PC-9 (cell line): Measurements from ENCODE around the gene WDR59. TPM values are rescaled to one million over a fixed set of nuclear protein-coding genes. Genes with fewer than 3 reads are reported as not detected.
"Not testable (repeated sequence)": the region's sequence is repeated elsewhere in the genome, so short reads cannot be mapped to it uniquely, and the experiment has no call there.

Source experiments
- BruUV-seq: library from RNA; stranded (reverse); fragments of 400-500 nt; replicated peaks from 2 replicates; lab custom pipeline; 2021; lab: Mats Ljungman, UMichigan
- CTCF ChIA-PET: fragments of 300-600 bp; sonication (Branson Sonifier 250); formaldehyde crosslinking; loops from one replicate; lab custom pipeline; 2022; ENCODE audit warnings: antibody characterized with exemption; lab: Charles Lee
- POLR2A ChIA-PET: fragments of 300-600 bp; sonication (Branson Sonifier 250); formaldehyde crosslinking; loops from one replicate; lab custom pipeline; 2022; ENCODE audit warnings: antibody characterized with exemption; ENCODE audit not compliant: unreplicated experiment; lab: Charles Lee
- DNase-seq, 2 experiments: peaks; one replicate each; pipeline versions ENCODE4 v3.0.0 to v3.0.0-alpha.2; 2015 to 2022; ENCODE audit warnings: mixed read lengths in 1 of 2
- H2AFZ ChIP-seq: fragments of 200-600 bp; sonication (generic); 2 replicates; pipeline ENCODE4 v1.8.1; 2017; ENCODE audit warnings: antibody characterized with exemption
- H3F3A ChIP-seq: fragments of 200-600 bp; sonication (generic); 2 replicates; pipeline ENCODE4 v1.8.1; 2017; ENCODE audit warnings: antibody characterized with exemption, mild to moderate bottlenecking, low read depth; ENCODE audit not compliant: insufficient read depth
- H3K27ac ChIP-seq: fragments of 200-600 bp; sonication (generic); 2 replicates; pipeline ENCODE4 v1.6.1; 2016; ENCODE audit warnings: mixed run types
- H3K27me3 ChIP-seq: fragments of 200-600 bp; sonication (generic); 2 replicates; pipeline ENCODE4 v1.6.1; 2016; ENCODE audit warnings: low read depth, mixed run types; ENCODE audit not compliant: insufficient read depth
- H3K36me3 ChIP-seq: fragments of 200-600 bp; sonication (generic); 2 replicates; pipeline ENCODE4 v1.6.1; 2016; ENCODE audit warnings: low read depth, mixed run types
- H3K4me1 ChIP-seq: fragments of 200-600 bp; sonication (generic); replicated peaks from 2 replicates; pipeline ENCODE4 v1.6.1; 2016; ENCODE audit warnings: mixed run types; ENCODE audit not compliant: insufficient read depth
- H3K4me2 ChIP-seq: fragments of 200-600 bp; sonication (generic); 2 replicates; pipeline ENCODE4 v1.6.1; 2017; ENCODE audit warnings: mixed run types
- H3K4me3 ChIP-seq: fragments of 200-600 bp; sonication (generic); 2 replicates; pipeline ENCODE4 v1.6.1; 2016; ENCODE audit warnings: mixed run types
- H3K79me2 ChIP-seq: fragments of 200-600 bp; sonication (generic); 2 replicates; pipeline ENCODE4 v1.6.1; 2017; ENCODE audit warnings: low read depth, mixed run types
- H3K9me2 ChIP-seq: fragments of 200-600 bp; sonication (generic); 2 replicates; pipeline ENCODE4 v1.8.1; 2017; ENCODE audit warnings: mild to moderate bottlenecking; ENCODE audit not compliant: insufficient read depth
- H3K9me3 ChIP-seq: fragments of 200-600 bp; sonication (generic); 2 replicates; pipeline ENCODE4 v1.8.1; 2016; ENCODE audit warnings: low read depth; ENCODE audit not compliant: insufficient read depth
- H4K20me1 ChIP-seq: fragments of 200-600 bp; sonication (generic); 2 replicates; pipeline ENCODE4 v1.8.1; 2017; ENCODE audit not compliant: insufficient read depth
- EZH2 ChIP-seq: fragments of 200-600 bp; sonication (generic); IDR thresholded peaks from 2 replicates; pipeline ENCODE4 v1.8.0; 2017; ENCODE audit warnings: antibody characterized with exemption, low read depth
- intact Hi-C: fragments of 100-400 bp; cut with micrococcal nuclease; formaldehyde crosslinking; loops from one replicate; pipeline ENCODE4 v1.10.0; 2022; ENCODE audit not compliant: unreplicated experiment
- total RNA-seq: library from RNA; stranded (reverse); gene quantifications from 2 replicates; pipeline ENCODE4 v1.2.3, GENCODE V29; 2021
- TF ChIP-seq, protein P1 (sequence below): fragments of 200-600 bp; sonication (generic); conservative IDR thresholded peaks from 2 replicates; pipeline ENCODE4 v1.6.1; 2017; ENCODE audit warnings: mixed run types, antibody characterized with exemption, mild to moderate bottlenecking, moderate library complexity

Gene WDR59
- total RNA-seq, 1 experiment from 2014 or later: 97.1 TPM

DNA sequence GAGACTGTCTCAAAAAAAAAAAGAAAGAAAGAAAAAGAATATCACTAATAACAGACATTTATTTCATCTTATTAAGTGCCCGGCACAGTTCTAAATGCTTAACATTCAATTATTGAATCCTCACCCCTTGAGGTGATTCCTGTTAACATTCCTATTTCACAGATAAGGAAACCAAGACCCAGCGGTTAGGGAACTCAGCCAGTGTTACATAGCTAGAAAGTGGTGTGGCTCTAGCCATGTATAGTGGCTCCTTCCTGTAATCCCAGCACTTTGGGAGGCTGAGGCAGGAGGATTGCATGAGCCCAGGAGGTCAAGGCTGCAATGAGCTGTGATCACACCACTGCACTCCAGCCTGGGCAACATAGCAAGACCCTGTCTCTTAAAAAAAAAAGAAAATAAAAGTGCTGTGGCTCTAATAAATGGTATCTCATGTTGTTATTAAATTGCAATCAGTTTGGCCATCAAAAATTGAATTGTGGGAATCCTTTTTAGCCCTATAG lies 42.0 kb upstream of the WDR59 start:
- no TSS peak for BruUV-seq
- Histone ChIP-seq H3K27me3 (no peaks in the 10 kb centered on the region), H3K9me2 (no peaks in the 10 kb centered on the region), H3K27ac (peak overlapping the region; percentile 36; the same call in 1 of the 2 replicates), H3K9me3 (0 out of 2 replicates have a peak, but pooled peaks cover under 1% of the 10 kb centered on the region), H2AFZ (no peak overlapping the region), H4K20me1 (no peaks in the 10 kb centered on the region), H3F3A (peaks cover 24% of the 10 kb centered on the region), H3K36me3 (0 out of 2 replicates have a peak, but pooled peaks cover 5% of the 10 kb centered on the region), H3K4me3 (no peak overlapping the region), H3K79me2 (peaks cover 88% of the 10 kb centered on the region), H3K4me1 (peaks cover 72% of the 10 kb centered on the region), H3K4me2 (no peak overlapping the region)
- ChIA-PET POLR2A (interaction anchor here (0.5 kb wide), 2 partner anchors 15 to 38 kb away, joined by 7 to 11 read pairs; no protein-coding TSS in a partner anchor), CTCF (no interaction called here)
- no peak for DNase-seq
- TF ChIP-seq EZH2: no peak
- TF ChIP-seq, protein P1, sequence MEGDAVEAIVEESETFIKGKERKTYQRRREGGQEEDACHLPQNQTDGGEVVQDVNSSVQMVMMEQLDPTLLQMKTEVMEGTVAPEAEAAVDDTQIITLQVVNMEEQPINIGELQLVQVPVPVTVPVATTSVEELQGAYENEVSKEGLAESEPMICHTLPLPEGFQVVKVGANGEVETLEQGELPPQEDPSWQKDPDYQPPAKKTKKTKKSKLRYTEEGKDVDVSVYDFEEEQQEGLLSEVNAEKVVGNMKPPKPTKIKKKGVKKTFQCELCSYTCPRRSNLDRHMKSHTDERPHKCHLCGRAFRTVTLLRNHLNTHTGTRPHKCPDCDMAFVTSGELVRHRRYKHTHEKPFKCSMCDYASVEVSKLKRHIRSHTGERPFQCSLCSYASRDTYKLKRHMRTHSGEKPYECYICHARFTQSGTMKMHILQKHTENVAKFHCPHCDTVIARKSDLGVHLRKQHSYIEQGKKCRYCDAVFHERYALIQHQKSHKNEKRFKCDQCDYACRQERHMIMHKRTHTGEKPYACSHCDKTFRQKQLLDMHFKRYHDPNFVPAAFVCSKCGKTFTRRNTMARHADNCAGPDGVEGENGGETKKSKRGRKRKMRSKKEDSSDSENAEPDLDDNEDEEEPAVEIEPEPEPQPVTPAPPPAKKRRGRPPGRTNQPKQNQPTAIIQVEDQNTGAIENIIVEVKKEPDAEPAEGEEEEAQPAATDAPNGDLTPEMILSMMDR: no peak
- intact Hi-C loops: no loop called here

DNA sequence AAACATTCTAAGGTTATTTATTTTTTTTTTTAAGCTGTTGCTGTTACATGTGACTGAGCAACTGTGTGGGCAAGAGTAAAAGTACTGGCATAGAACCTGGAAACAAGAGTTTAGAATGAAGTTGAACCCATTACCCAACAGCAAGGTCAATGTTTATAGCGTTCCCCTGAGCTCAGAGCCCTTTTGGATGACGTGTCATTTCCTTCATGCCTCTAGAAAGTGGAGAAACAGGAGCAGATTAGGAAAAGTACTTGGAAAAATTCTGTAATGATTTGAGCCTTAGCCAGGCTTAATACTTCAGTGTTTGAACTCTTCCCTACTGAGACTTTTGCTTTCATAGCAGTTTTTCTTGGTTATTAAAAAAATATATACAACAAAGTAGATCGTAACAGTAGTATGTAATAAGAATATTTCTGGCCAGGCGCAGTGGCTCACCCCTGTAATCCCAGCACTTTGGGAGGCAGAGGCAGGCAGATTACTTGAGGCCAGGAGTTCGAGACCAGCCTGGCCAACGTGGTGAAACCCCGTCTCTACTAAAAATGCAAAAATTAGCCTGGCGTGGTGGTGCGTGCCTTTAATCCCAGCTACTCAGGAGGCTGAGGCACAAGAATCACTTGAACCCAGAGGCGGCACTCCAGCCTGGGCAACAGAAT lies 41.4 kb upstream of the WDR59 start:
- CTCF ChIA-PET: interaction anchor here (0.7 kb wide), 1 partner anchor 39 kb away, joined by 3 read pairs; no protein-coding TSS in a partner anchor
- peaks cover 88% of the 10 kb centered on the region for H3K79me2 ChIP-seq

DNA sequence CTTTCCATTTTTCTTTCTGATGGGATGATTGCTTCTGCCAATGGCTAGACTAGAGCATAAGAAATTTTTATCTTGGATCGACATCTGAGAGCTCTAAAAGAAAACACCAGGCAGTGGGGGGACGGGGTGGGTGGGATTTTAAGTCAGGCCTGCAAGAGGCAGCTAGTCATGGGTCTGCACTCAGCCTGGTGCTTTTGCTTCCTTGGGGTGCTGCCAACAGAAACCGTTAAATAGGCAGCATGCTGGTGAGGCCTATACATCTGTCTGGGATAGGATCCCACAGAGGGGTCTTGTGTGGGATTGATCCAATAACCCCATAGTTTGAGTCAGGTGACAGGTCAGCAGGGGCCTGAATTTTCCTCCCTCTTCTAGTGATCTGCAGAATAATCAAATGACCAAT lies 40.8 kb upstream of the WDR59 start:
- Histone ChIP-seq H3K27me3 (no peaks in the 10 kb centered on the region), H3K9me2 (no peaks in the 10 kb centered on the region), H4K20me1 (no peaks in the 10 kb centered on the region), H3F3A (peaks cover 20% of the 10 kb centered on the region), H3K9me3 (peaks cover 12% of the 10 kb centered on the region; the same call in 1 of the 2 replicates), H3K79me2 (peaks cover 88% of the 10 kb centered on the region), H3K4me3 (no peak overlapping the region), H3K36me3 (peaks cover 12% of the 10 kb centered on the region; the same call in 1 of the 2 replicates), H3K4me1 (peaks cover 61% of the 10 kb centered on the region), H2AFZ (no peak overlapping the region), H3K27ac (peak overlapping the region; percentile 36), H3K4me2 (no peak overlapping the region)
- no peak for TF ChIP-seq EZH2
- TF ChIP-seq, protein P1: no peak
- no peak for DNase-seq
- intact Hi-C loops: no loop called here
- ChIA-PET CTCF (interaction anchor here (0.7 kb wide), 1 partner anchor 38 kb away, joined by 3 read pairs; no protein-coding TSS in a partner anchor), POLR2A (no interaction called here)
- BruUV-seq: no TSS peak

More for the DNA sequence above, 41.4 kb upstream of the WDR59 start:
- H3K27me3 ChIP-seq, H3K36me3 ChIP-seq, BruUV-seq, H4K20me1 ChIP-seq, intact Hi-C loops, H2AFZ ChIP-seq, H3K4me2 ChIP-seq, H3K9me2 ChIP-seq, H3K4me3 ChIP-seq, H3K9me3 ChIP-seq: not testable (repeated sequence)
- Histone ChIP-seq H3K27ac (peak overlapping the region; percentile 36), H3F3A (peaks cover 24% of the 10 kb centered on the region), H3K4me1 (peaks cover 67% of the 10 kb centered on the region)
- POLR2A ChIA-PET: interaction anchor here (0.5 kb wide), 1 partner anchor 15 kb away, joined by 7 read pairs; no protein-coding TSS in a partner anchor
- peak in 1 of 2 experiments; percentile 50 for DNase-seq
